Endodermal cell (in vitro differentiated cells): ENCODE data around the gene FETUB. TPM values are rescaled to one million over a fixed set of nuclear protein-coding genes. Genes with fewer than 3 reads are reported as not detected.
A peak's percentile ranks its signal among the peaks of the same experiment; 100 is the strongest.

Experiments used
- DNase-seq: peaks from one replicate; pipeline ENCODE4 v3.0.0-alpha.2; 2017
- H3K27ac ChIP-seq: 2 replicates; pipeline ENCODE4 v1.5.1; 2013; ENCODE audit warnings: mild to moderate bottlenecking, low read depth, low read length, moderate library complexity
- H3K27me3 ChIP-seq: 2 replicates; pipeline ENCODE4 v1.6.1; 2013; ENCODE audit warnings: mild to moderate bottlenecking, low read length, moderate library complexity; ENCODE audit not compliant: insufficient read depth, control insufficient read depth, poor library complexity, severe bottlenecking
- H3K36me3 ChIP-seq: 2 replicates; pipeline ENCODE4 v1.7.0; 2013; ENCODE audit warnings: mild to moderate bottlenecking, low read length, moderate library complexity; ENCODE audit not compliant: control insufficient read depth, insufficient read depth
- H3K4me1 ChIP-seq: one replicate; pipeline ENCODE4 v1.7.0; 2013; ENCODE audit warnings: low read length; ENCODE audit not compliant: control insufficient read depth, insufficient read depth
- H3K4me3 ChIP-seq: 2 replicates; pipeline ENCODE4 v1.5.1; 2013; ENCODE audit warnings: mild to moderate bottlenecking, low read length, moderate library complexity
- H3K9ac ChIP-seq: 2 replicates; pipeline ENCODE4 v1.6.1; 2013; ENCODE audit warnings: mild to moderate bottlenecking, low read length, moderate library complexity; ENCODE audit not compliant: poor library complexity, severe bottlenecking; ENCODE audit errors: extremely low read depth
- H3K9me3 ChIP-seq: 2 replicates; pipeline ENCODE4 v1.6.1; 2013; ENCODE audit warnings: mild to moderate bottlenecking, low read length, moderate library complexity; ENCODE audit not compliant: control insufficient read depth
- H3K27ac Mint-ChIP-seq: 2 replicates; pipeline ENCODE4 v1.8.0; 2020; ENCODE audit warnings: mixed read lengths
- H3K27me3 Mint-ChIP-seq: 2 replicates; pipeline ENCODE4 v1.8.0; 2021; ENCODE audit warnings: mild to moderate bottlenecking, mixed read lengths; ENCODE audit not compliant: insufficient read depth
- H3K36me3 Mint-ChIP-seq: 2 replicates; pipeline ENCODE4 v1.8.0; 2020; ENCODE audit warnings: low read depth, mixed read lengths
- H3K4me1 Mint-ChIP-seq: 2 replicates; pipeline ENCODE4 v1.8.0; 2020; ENCODE audit warnings: mixed read lengths
- H3K4me3 Mint-ChIP-seq: 2 replicates; pipeline ENCODE4 v1.8.0; 2020; ENCODE audit warnings: mild to moderate bottlenecking, moderate library complexity, mixed read lengths
- H3K9me3 Mint-ChIP-seq: 2 replicates; pipeline ENCODE4 v1.8.0; 2020; ENCODE audit warnings: mild to moderate bottlenecking, mixed read lengths
- whole genome bisulfite sequencing, 2 experiments: methylation state at CpG; one replicate each; pipeline versions ENCODE4 v1.1.5 to v1.1.7; 2013; ENCODE audit warnings: missing lambda C conversion rate in 2 of 2, mixed read lengths in 1 of 2; ENCODE audit not compliant: insufficient coverage in 1 of 2, insufficient read length in 1 of 2; 5-methylcytosine and 5-hydroxymethylcytosine counted together
- total RNA-seq, 2 donors: library from RNA; stranded (reverse); fragmentation: NEBNext Ultra II Directional in 1 of 2; extraction: Animal tissue kit (Norgen Biotek cat#: 25700) in 1 of 2; gene quantifications; 2 replicates in 1 of 2; 3 replicates in 1 of 2; pipeline ENCODE4 v1.2.1, GENCODE V29; 2021
- TF ChIP-seq, protein P1 (sequence below): fragments of 200-600 bp; sonication (generic); conservative IDR thresholded peaks from 2 replicates; pipeline ENCODE4 v1.5.0; 2021; ENCODE audit warnings: antibody characterized with exemption, mild to moderate bottlenecking

FETUB gene
- total RNA-seq, 2 donors from 2014 or later: not detected

GRCh38 chr3:186616299-186616617 lies 23.9 kb upstream of the FETUB start:
- Histone ChIP-seq H3K4me3 (no peak overlapping the region), H3K9ac (no peak overlapping the region), H3K27me3 (peaks cover 37% of the 10 kb centered on the region), H3K4me1 (no peaks in the 10 kb centered on the region), H3K27ac (no peak overlapping the region), H3K9me3 (no peaks in the 10 kb centered on the region), H3K36me3 (no peaks in the 10 kb centered on the region)
- 91 to 94% methylated on average over 8 of the region's 8 CpGs for WGBS, 2 experiments
- no peaks in the 10 kb centered on the region for H3K36me3 Mint-ChIP-seq
- H3K27me3 Mint-ChIP-seq: peaks cover 70% of the 10 kb centered on the region
- no peak overlapping the region for H3K4me3 Mint-ChIP-seq
- peaks cover 8% of the 10 kb centered on the region for H3K4me1 Mint-ChIP-seq
- no peak overlapping the region for H3K27ac Mint-ChIP-seq
- DNase-seq: no peak
- no peaks in the 10 kb centered on the region for H3K9me3 Mint-ChIP-seq
- TF ChIP-seq, protein P1, sequence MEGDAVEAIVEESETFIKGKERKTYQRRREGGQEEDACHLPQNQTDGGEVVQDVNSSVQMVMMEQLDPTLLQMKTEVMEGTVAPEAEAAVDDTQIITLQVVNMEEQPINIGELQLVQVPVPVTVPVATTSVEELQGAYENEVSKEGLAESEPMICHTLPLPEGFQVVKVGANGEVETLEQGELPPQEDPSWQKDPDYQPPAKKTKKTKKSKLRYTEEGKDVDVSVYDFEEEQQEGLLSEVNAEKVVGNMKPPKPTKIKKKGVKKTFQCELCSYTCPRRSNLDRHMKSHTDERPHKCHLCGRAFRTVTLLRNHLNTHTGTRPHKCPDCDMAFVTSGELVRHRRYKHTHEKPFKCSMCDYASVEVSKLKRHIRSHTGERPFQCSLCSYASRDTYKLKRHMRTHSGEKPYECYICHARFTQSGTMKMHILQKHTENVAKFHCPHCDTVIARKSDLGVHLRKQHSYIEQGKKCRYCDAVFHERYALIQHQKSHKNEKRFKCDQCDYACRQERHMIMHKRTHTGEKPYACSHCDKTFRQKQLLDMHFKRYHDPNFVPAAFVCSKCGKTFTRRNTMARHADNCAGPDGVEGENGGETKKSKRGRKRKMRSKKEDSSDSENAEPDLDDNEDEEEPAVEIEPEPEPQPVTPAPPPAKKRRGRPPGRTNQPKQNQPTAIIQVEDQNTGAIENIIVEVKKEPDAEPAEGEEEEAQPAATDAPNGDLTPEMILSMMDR: no peak

DNA sequence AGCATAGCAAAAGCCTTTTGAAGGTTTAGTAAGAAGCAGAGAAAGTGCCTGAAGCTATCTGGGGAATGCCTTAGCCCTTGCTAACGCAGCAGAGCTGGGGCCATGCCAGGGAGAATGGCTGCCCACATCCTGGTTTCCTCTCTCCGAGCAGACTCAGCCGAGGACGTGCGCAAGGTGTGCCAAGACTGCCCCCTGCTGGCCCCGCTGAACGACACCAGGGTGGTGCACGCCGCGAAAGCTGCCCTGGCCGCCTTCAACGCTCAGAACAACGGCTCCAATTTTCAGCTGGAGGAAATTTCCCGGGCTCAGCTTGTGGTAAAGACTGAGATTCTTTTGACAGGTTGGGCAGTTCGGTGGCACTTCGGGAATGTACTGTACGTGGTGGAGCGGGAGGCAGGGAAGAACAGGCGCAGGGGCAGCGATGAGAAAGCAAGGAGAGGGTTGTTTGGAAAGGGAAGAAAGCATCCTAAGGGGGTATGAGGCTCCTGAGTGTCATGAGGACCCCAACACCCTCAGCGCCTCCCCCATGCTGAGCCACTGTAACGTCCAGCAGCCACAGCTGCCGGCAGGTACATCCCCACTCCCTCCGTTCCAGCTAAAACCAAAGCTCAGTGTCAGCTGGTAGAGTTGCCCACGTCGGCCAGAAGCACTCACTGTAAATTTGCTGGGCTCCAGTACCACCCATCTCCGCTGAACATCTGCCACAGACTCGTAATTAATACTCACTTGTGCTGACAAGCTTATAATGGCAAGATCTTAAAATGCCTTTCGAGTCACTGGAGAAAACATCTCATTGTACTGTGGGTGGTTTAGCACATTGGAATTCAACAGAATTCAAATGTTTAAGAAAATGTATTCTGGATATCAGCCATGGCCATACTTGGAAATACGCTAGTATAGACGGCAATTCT lies 22.9 kb upstream of the FETUB start:
- peaks cover 8% of the 10 kb centered on the region for H3K4me1 Mint-ChIP-seq
- H3K27ac Mint-ChIP-seq: no peak overlapping the region
- 48 to 56% methylated on average over 14 to 31 of the region's 31 CpGs for WGBS, 2 experiments
- peak; percentile 91 for DNase-seq
- H3K36me3 ChIP-seq: no peaks in the 10 kb centered on the region
- H3K4me3 ChIP-seq: no peak overlapping the region
- H3K9me3 Mint-ChIP-seq: no peaks in the 10 kb centered on the region
- H3K36me3 Mint-ChIP-seq: no peaks in the 10 kb centered on the region
- TF ChIP-seq, protein P1: peak; percentile 96
- H3K27me3 Mint-ChIP-seq: peaks cover 63% of the 10 kb centered on the region
- H3K4me3 Mint-ChIP-seq: no peak overlapping the region
- no peaks in the 10 kb centered on the region for H3K4me1 ChIP-seq
- H3K27ac ChIP-seq: no peak overlapping the region
- no peaks in the 10 kb centered on the region for H3K9me3 ChIP-seq
- peaks cover 37% of the 10 kb centered on the region for H3K27me3 ChIP-seq
- H3K9ac ChIP-seq: no peak overlapping the region

GRCh38 chr3:186618318-186618938 lies 21.8 kb upstream of the FETUB start:
- Histone ChIP-seq H3K27ac (no peak overlapping the region), H3K9me3 (no peaks in the 10 kb centered on the region), H3K27me3 (peaks cover 28% of the 10 kb centered on the region), H3K4me1 (no peaks in the 10 kb centered on the region), H3K4me3 (no peak overlapping the region), H3K36me3 (no peaks in the 10 kb centered on the region), H3K9ac (no peak overlapping the region)
- WGBS, 2 experiments: 95 to 98% methylated on average over 8 of the region's 8 CpGs
- H3K27ac Mint-ChIP-seq: no peak overlapping the region
- H3K4me3 Mint-ChIP-seq: no peak overlapping the region
- no peaks in the 10 kb centered on the region for H3K36me3 Mint-ChIP-seq
- no peaks in the 10 kb centered on the region for H3K9me3 Mint-ChIP-seq
- H3K4me1 Mint-ChIP-seq: peaks cover 8% of the 10 kb centered on the region
- DNase-seq: no peak
- peaks cover 52% of the 10 kb centered on the region for H3K27me3 Mint-ChIP-seq
- TF ChIP-seq, protein P1: no peak
